Subcutaneous preadipocyte (primary cell): ENCODE measurements around the gene TVP23C. TPM values are rescaled to one million over a fixed set of nuclear protein-coding genes. Genes with fewer than 3 reads are reported as not detected.

ENCODE experiments used
- small RNA-seq: library from RNA; depleted of rRNA; stranded (forward); fragments of <200 nt; gene quantifications from one replicate; pipeline ENCODE3, GENCODE V24; 2012
- total RNA-seq: library from RNA; depleted of rRNA; stranded (reverse); fragments of >200 nt; gene quantifications from 2 replicates; pipeline ENCODE4 v1.2.3, GENCODE V29; 2012

The TVP23C gene
- 15.4 and 16.9 TPM in 2 replicates for total RNA-seq

DNA sequence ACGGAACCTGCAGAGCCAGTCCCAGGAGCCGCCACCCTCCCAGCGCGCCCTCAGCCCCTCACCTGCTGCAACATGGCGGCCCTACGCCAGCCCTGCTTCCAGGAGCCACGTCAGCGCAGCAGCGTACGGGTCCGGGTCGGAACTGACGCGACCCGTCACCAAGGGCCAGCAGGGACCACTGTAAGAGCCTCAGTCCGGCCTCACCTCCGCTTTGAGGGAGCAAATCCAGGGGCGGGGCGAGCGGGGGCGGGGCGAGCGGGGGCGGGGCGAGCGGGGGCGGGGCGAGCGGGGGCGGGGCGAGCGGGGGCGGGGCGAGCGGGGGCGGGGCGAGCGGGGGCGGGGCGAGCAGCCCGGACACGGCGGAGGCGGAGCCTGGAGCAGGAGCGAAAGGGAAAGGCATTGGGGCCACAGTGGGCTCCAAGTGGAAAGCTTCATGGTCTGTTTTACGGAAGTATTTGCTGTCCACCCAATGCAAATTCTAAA lies at the start of gene TVP23C:
Gene TVP23C (minus strand): TSS at position 109 of the 483 bp plus-strand sequence. CDS start 35 bp downstream, at position 74.

GRCh38 chr17:15467592-15467991 lies 95.7 kb downstream of the TVP23C start, which contains the start of gene CDRT4:
Gene CDRT4, minus strand, starts transcription at chr17:15467621. Its CDS starts 27,383 bp downstream, at chr17:15440238.

Small RNAs within 50 kb of the gene (small RNA-seq; reads per million reads assigned to genes)
- gene AC005838.1 = not detected
- not detected for gene RF00090

Other genes starting within 250 kb of the TVP23C start
- gene TEKT3, start 221.9 kb downstream of the TVP23C start, total RNA-seq = not detected in 2 replicates
- 1.6 and 1.8 TPM in 2 replicates for gene CDRT4, start 95.9 kb downstream of the TVP23C start, total RNA-seq
- gene FBXW10B, start 56.2 kb upstream of the TVP23C start, total RNA-seq = 0.73 and 2.2 TPM in 2 replicates
- 35.3 and 55.7 TPM in 2 replicates for gene TRIM16, start 120.8 kb upstream of the TVP23C start, total RNA-seq
- 32.6 and 35.6 TPM in 2 replicates for gene ZNF286A, start 136.3 kb upstream of the TVP23C start, total RNA-seq
- gene TBC1D26, start 168.8 kb upstream of the TVP23C start, total RNA-seq = not detected in 2 replicates